Kidney (tissue), 14 donors: ENCODE measurements around the gene FANCE. TPM values are rescaled to one million over a fixed set of nuclear protein-coding genes. Genes with fewer than 3 reads are reported as not detected.

Source experiments
- DNase-seq, 5 donors: peaks; one replicate each; pipeline ENCODE4 v3.0.0-alpha.2; 2013 to 2020
- FAIRE-seq: peaks from 2 replicates; lab custom pipeline; 2012; peaks lifted over from hg19 to GRCh38; lab: Jason Lieb, UNC
- H3K27ac ChIP-seq, 2 donors: one replicate each; pipeline ENCODE4 v1.7.0; 2013; ENCODE audit warnings: low read depth in 2 of 2, low read length in 2 of 2, inconsistent platforms in 1 of 2
- H3K27me3 ChIP-seq: one replicate; pipeline ENCODE4 v1.7.1; 2013; ENCODE audit warnings: low read length, inconsistent platforms; ENCODE audit not compliant: control insufficient read depth, insufficient read depth
- H3K36me3 ChIP-seq, 3 donors: one replicate each; pipeline versions ENCODE4 v1.7.0 to v1.7.1; 2013; ENCODE audit warnings: low read length in 3 of 3, control low read depth in 1 of 3, inconsistent platforms in 1 of 3; ENCODE audit not compliant: insufficient read depth in 3 of 3, control insufficient read depth in 2 of 3
- H3K4me1 ChIP-seq, 3 donors: one replicate each; pipeline versions ENCODE4 v1.7.0 to v1.7.1; 2013; ENCODE audit warnings: low read length in 3 of 3, inconsistent platforms in 1 of 3, low read depth in 1 of 3; ENCODE audit not compliant: control insufficient read depth in 2 of 3, insufficient read depth in 2 of 3
- H3K4me3 ChIP-seq, 3 donors: one replicate each; pipeline versions ENCODE4 v1.7.0 to v1.8.1; 2013; ENCODE audit warnings: low read length in 3 of 3, control low read depth in 1 of 3, inconsistent platforms in 1 of 3
- H3K9ac ChIP-seq, 3 donors: one replicate each; pipeline versions ENCODE4 v1.7.0 to v1.7.1; 2013; ENCODE audit warnings: low read length in 3 of 3, control low read depth in 1 of 3, inconsistent platforms in 1 of 3
- H3K9me3 ChIP-seq, 3 donors: one replicate each; pipeline versions ENCODE4 v1.7.0 to v1.7.1; 2013; ENCODE audit warnings: low read length in 3 of 3, control low read depth in 1 of 3, inconsistent platforms in 1 of 3; ENCODE audit not compliant: control insufficient read depth in 2 of 3, insufficient read depth in 1 of 3
- CTCF ChIP-seq: IDR thresholded peaks from 3 replicates; pipeline ENCODE4 v1.5.1; 2012; ENCODE audit warnings: mild to moderate bottlenecking, moderate library complexity, borderline replicate concordance; ENCODE audit not compliant: insufficient read depth; ENCODE audit errors: extremely low read depth
- intact Hi-C: fragments of 100-400 bp; cut with DNase I; formaldehyde crosslinking; loops from one replicate; pipeline ENCODE4 v1.11.1; 2022
- polyA plus RNA-seq: library from polyadenylated mRNA; stranded (reverse); fragments of 350-450 nt; fragmentation: Illumina TruSeq; extraction: RNeasy Lipid Tissue Mini Kit (QIAGEN cat#74804); gene quantifications from one replicate; pipeline ENCODE4 v1.2.3, GENCODE V29; 2014; ENCODE audit warnings: low read depth, low replicate concordance; ENCODE audit not compliant: insufficient read depth
- total RNA-seq: library from RNA; stranded (reverse); fragmentation: NEBNext Ultra II Directional; extraction: Animal tissue kit (Norgen Biotek cat#: 25700); gene quantifications from one replicate; pipeline ENCODE4 v1.2.1, GENCODE V29; 2021
- donor health status: control.
- donor health status: control.
- donor health status: control.
- donor health status: control.
- donor health status: control.
- donor health status: DM: yes; HTN: yes; CAD: no.
- donor health status: Normal renal cell carcinoma (clear cell type).

The FANCE gene
- total and polyA plus RNA-seq, 2 donors from 2014 or later: 1.2 to 2.7 TPM

- H3K4me3 ChIP-seq: no peak overlapping the region
- no peak overlapping the region for H3K9ac ChIP-seq
- peaks cover 0 to 12% (median 8%) of the 10 kb centered on the region in 3 donors for H3K4me1 ChIP-seq
- FAIRE-seq (no peak), DNase-seq (peak in 2 of 5 donors; percentile 71 to 72)
- no peaks in the 10 kb centered on the region for H3K27me3 ChIP-seq
- intact Hi-C loops: no loop called here
- H3K9me3 ChIP-seq: no peaks in the 10 kb centered on the region
- TF ChIP-seq CTCF: no peak
- H3K36me3 ChIP-seq: peaks cover 0 to 2% (median 0%) of the 10 kb centered on the region in 3 donors
- no peak overlapping the region for H3K27ac ChIP-seq
These were observed 29.1 kb downstream of the FANCE start for GRCh38 chr6:35481226-35481625.

GRCh38 chr6:35483062-35483461 is 30.9 kb downstream of the FANCE start:
- FAIRE-seq (no peak), DNase-seq (no peak)
- peak overlapping the region in 1 of 3 donors; percentile 12 for H3K9ac ChIP-seq
- intact Hi-C loops: no loop called here
- no peak for TF ChIP-seq CTCF
- no peak overlapping the region for H3K4me3 ChIP-seq
- H3K27ac ChIP-seq: no peak overlapping the region
- peaks cover 0 to 21% (median 19%) of the 10 kb centered on the region in 3 donors for H3K4me1 ChIP-seq
- H3K27me3 ChIP-seq: no peaks in the 10 kb centered on the region
- no peaks in the 10 kb centered on the region for H3K9me3 ChIP-seq
- peaks cover 0 to 2% (median 0%) of the 10 kb centered on the region in 3 donors for H3K36me3 ChIP-seq

- Histone ChIP-seq H3K9ac (no peak overlapping the region), H3K27me3 (no peaks in the 10 kb centered on the region), H3K4me1 (peaks cover 0 to 21% (median 19%) of the 10 kb centered on the region in 3 donors), H3K36me3 (peaks cover 0 to 2% (median 0%) of the 10 kb centered on the region in 3 donors), H3K9me3 (no peaks in the 10 kb centered on the region), H3K27ac (no peak overlapping the region), H3K4me3 (no peak overlapping the region)
- intact Hi-C loops: no loop called here
- FAIRE-seq: no peak
- peak in 1 of 5 donors; percentile 54 for DNase-seq
- no peak for TF ChIP-seq CTCF
These were observed 31.4 kb downstream of the FANCE start for GRCh38 chr6:35483490-35483889.
